SKM-1 (cell line): ENCODE results near the gene NFKBIE.
A peak's percentile ranks its signal among the peaks of the same experiment; 100 is the strongest.
"Not testable (repeated sequence)": the region's sequence is repeated elsewhere in the genome, so short reads cannot be mapped to it uniquely, and the experiment has no call there.

ENCODE experiments used
- DNase-seq: peaks from one replicate; lab custom pipeline; 2025; ENCODE audit not compliant: unreplicated experiment; lab: John Stamatoyannopoulos, UW

NFKBIE gene

GRCh38 chr6:44265007-44265721 lies at the start of gene NFKBIE:
TSS of gene NFKBIE (minus strand) at chr6:44265551. CDS start at chr6:44265346, 205 bp downstream.
- DNase-seq = peak; percentile 45

GRCh38 chr6:44314657-44315056 lies 49.3 kb upstream of the NFKBIE start:
- not testable (repeated sequence) for DNase-seq

GRCh38 chr6:44312901-44313788 lies 47.8 kb upstream of the NFKBIE start, which contains the start of gene AARS2:
TSS of gene AARS2 (minus strand) at chr6:44313347. CDS start at chr6:44313323, 24 bp downstream.
- DNase-seq = peak; percentile 75

- DNase-seq = no peak
Observed at GRCh38 chr6:44311767-44312166, 46.4 kb upstream of the NFKBIE start.

- no peak for DNase-seq
Observed at GRCh38 chr6:44311304-44311703, 46.0 kb upstream of the NFKBIE start.

GRCh38 chr6:44310241-44310640 lies 44.9 kb upstream of the NFKBIE start:
- no peak for DNase-seq

GRCh38 chr6:44309631-44310030 lies 44.3 kb upstream of the NFKBIE start:
- DNase-seq = no peak

GRCh38 chr6:44309092-44309491 lies 43.7 kb upstream of the NFKBIE start:
- DNase-seq = no peak

GRCh38 chr6:44307217-44307616 lies 41.9 kb upstream of the NFKBIE start:
- DNase-seq = no peak

- DNase-seq = no peak
Observed at GRCh38 chr6:44306710-44307109, 41.4 kb upstream of the NFKBIE start.

GRCh38 chr6:44305200-44305725 lies 39.9 kb upstream of the NFKBIE start:
- no peak for DNase-seq

- DNase-seq = no peak
Observed at GRCh38 chr6:44304282-44305199, 39.2 kb upstream of the NFKBIE start.

GRCh38 chr6:44303842-44304241 lies 38.5 kb upstream of the NFKBIE start:
- no peak for DNase-seq

- no peak for DNase-seq
Observed at GRCh38 chr6:44302856-44303255, 37.5 kb upstream of the NFKBIE start.

GRCh38 chr6:44301782-44302564 lies 36.6 kb upstream of the NFKBIE start:
- DNase-seq = no peak

- DNase-seq = no peak
Observed at GRCh38 chr6:44301106-44301505, 35.8 kb upstream of the NFKBIE start.

- no peak for DNase-seq
Observed at GRCh38 chr6:44300292-44300823, 35.0 kb upstream of the NFKBIE start.

GRCh38 chr6:44298864-44299263 lies 33.5 kb upstream of the NFKBIE start:
- no peak for DNase-seq

- no peak for DNase-seq
Observed at GRCh38 chr6:44298055-44298803, 32.9 kb upstream of the NFKBIE start.
